GM10266 (cell line): ENCODE data around the gene DPCD.

ENCODE experiments used
- DNase-seq: peaks from one replicate; pipeline ENCODE4 v3.0.0; 2012; ENCODE audit errors: extremely low spot score
- TF ChIP-seq, protein P1 (sequence below): IDR thresholded peaks from 2 replicates; pipeline ENCODE4 v1.5.1; 2012; ENCODE audit warnings: mild to moderate bottlenecking, low read depth; ENCODE audit not compliant: control insufficient read depth, insufficient read depth; ENCODE audit errors: missing control alignments

Gene DPCD

DNA sequence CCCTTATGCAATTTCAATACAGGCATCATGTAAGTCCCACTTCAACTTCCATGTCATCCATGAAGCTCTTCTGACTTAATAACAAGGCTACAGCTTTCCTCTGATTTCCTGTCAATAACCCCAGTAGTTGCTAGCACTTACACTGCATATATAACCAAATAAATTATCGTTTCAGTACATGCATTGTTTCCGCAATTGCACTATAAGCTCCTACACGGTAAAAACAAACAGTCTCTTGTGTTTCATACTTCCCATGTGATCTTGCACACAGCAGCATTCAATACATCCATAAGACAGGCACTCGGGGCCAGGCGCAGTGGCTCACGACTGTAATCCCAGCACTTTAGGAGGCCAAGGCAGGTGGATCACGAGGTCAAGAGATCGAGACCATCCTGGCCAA lies 65.4 kb downstream of the DPCD start:
- TF ChIP-seq, protein P1, sequence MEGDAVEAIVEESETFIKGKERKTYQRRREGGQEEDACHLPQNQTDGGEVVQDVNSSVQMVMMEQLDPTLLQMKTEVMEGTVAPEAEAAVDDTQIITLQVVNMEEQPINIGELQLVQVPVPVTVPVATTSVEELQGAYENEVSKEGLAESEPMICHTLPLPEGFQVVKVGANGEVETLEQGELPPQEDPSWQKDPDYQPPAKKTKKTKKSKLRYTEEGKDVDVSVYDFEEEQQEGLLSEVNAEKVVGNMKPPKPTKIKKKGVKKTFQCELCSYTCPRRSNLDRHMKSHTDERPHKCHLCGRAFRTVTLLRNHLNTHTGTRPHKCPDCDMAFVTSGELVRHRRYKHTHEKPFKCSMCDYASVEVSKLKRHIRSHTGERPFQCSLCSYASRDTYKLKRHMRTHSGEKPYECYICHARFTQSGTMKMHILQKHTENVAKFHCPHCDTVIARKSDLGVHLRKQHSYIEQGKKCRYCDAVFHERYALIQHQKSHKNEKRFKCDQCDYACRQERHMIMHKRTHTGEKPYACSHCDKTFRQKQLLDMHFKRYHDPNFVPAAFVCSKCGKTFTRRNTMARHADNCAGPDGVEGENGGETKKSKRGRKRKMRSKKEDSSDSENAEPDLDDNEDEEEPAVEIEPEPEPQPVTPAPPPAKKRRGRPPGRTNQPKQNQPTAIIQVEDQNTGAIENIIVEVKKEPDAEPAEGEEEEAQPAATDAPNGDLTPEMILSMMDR, result no peak
- DNase-seq, result no peak

DNA sequence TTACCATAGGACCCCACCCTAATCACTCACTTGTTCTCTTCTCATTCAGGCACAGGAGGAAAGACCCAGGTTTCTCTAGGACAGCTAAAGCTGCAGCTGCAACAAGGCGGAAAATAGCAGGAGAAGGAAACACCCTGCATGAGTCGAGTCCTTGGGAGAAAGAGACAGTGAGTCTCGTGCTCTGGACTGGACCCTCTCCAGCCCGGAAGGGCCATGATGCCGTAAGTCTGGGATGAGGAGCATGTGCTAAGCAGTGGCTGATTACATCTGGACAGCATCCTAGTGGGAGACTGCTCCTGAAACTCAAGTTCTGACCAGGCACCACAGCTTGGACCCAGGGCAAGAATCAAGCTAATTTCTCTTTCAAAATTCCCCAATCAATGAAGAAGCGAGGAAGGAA lies 67.4 kb downstream of the DPCD start:
- TF ChIP-seq, protein P1, result no peak
- DNase-seq, result no peak

DNA sequence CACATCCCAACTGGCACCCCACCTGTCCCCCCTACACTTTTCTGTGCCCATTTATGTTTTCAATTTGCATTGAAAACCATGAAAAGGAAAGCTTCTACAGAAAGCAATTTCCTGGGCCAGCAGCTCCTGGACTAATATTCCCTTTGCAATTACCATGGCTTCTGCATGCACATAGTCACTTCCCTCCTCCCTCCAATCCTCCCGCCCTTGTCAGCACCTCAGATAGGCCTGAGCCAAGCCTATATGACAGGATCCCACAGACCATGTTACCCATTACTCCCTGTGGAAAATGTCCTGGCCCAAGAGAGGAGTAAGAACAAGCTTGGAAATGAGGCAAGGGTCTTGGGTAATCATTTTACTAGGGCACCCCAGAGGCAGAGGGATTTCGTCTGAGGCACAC lies 68.8 kb downstream of the DPCD start:
- TF ChIP-seq, protein P1, result no peak
- no peak for DNase-seq

DNA sequence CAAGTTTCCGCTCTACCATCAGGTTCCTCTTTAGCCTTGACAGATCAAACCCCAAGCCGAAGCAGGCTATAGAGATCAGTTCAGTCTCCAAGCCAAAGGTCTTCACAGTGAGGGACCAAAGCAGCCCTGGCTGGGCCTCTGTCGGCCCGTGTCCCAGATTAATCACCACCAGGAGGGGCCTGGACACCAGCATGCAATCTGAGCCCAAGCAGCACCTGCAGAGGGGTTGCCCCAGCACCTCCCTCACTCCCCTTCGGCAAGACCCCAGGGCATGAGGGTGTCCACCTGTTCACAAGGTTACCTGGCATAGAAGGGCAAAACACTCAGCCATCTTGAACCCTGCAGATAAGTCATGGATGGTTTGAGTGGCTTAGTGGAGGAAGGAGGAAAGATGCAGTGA lies 70.9 kb downstream of the DPCD start:
- DNase-seq, result no peak
- TF ChIP-seq, protein P1, result no peak
